ENCODE measurements around the gene BGLAP. TPM values are rescaled to one million over a fixed set of nuclear protein-coding genes. Genes with fewer than 3 reads are reported as not detected.

BGLAP gene
- total RNA-seq, 5 donors from 2014 or later (not counting 1 experiment from before 2014, with no cell fraction given): 1.8 to 7.1 (median 5.2) TPM

GRCh38 chr1:156281281-156281680 lies 39.3 kb downstream of the BGLAP start:
- no peaks in the 10 kb centered on the region for H3K9me3 ChIP-seq
- peak overlapping the region in 1 of 2 donors; percentile 57 for H3K4me3 ChIP-seq (ENCODE audit: control insufficient read depth in 1 of 2, extremely low read depth in 1 of 2, low read length in 1 of 2)
- DNase-seq (peak in 15 of 35 experiments; percentile 5 to 33 (median 14)), ATAC-seq (replicated peaks in 1 of 4) (no peak)
- Mint-ChIP-seq H3K27me3 (no peaks in the 10 kb centered on the region), H3K4me1 (peaks cover 39 to 44% (median 42%) of the 10 kb centered on the region in 3 donors), H3K4me3 (peak overlapping the region; percentile 89 to 97 (median 97)), H3K36me3 (peaks cover 23% of the 10 kb centered on the region), H3K9me3 (no peaks in the 10 kb centered on the region), H3K27ac (peak overlapping the region; percentile 71 to 95)
- WGBS (ENCODE audit: insufficient coverage): 21% methylated on average over 6 of the region's 8 CpGs
- ChIA-PET CTCF (interaction anchor here (0.5 to 0.7 kb wide), 3 partner anchors 19 to 105 kb away, joined by 3 read pairs; no protein-coding TSS in a partner anchor), POLR2A (interaction anchor here in 1 of 2 donors (0.6 kb wide), 1 partner anchor 10 kb away, joined by 5 read pairs; no protein-coding TSS in a partner anchor)
- H3K36me3 ChIP-seq (ENCODE audit: control insufficient read depth in 2 of 2, extremely low read depth in 1 of 2, insufficient read depth in 1 of 2, low read length in 1 of 2): peaks cover 13 to 28% of the 10 kb centered on the region in 2 donors
- peaks cover 12 to 27% of the 10 kb centered on the region in 2 experiments for H3K4me1 ChIP-seq (ENCODE audit: control insufficient read depth in 1 of 2, extremely low read depth in 1 of 2, insufficient read depth in 2 of 2, low read length in 2 of 2)
- peak overlapping the region; percentile 17 for H3K27ac ChIP-seq (ENCODE audit: low read length)
- no peaks in the 10 kb centered on the region for H3K27me3 ChIP-seq (replicated peaks in 1 of 2; ENCODE audit: control insufficient read depth in 2 of 2, extremely low read depth in 1 of 2, insufficient read depth in 2 of 2, low read length in 1 of 2)

GRCh38 chr1:156281693-156282478 lies 39.9 kb downstream of the BGLAP start:
- Histone ChIP-seq H3K36me3 (ENCODE audit: control insufficient read depth in 2 of 2, extremely low read depth in 1 of 2, insufficient read depth in 1 of 2, low read length in 1 of 2) (peaks cover 13 to 22% of the 10 kb centered on the region in 2 donors), H3K4me3 (ENCODE audit: control insufficient read depth in 1 of 2, extremely low read depth in 1 of 2, low read length in 1 of 2) (peak overlapping the region; percentile 57 to 79), H3K4me1 (ENCODE audit: control insufficient read depth in 1 of 2, extremely low read depth in 1 of 2, insufficient read depth in 2 of 2, low read length in 2 of 2) (peaks cover 12 to 27% of the 10 kb centered on the region in 2 experiments), H3K9me3 (no peaks in the 10 kb centered on the region), H3K27me3 (replicated peaks in 1 of 2; ENCODE audit: control insufficient read depth in 2 of 2, extremely low read depth in 1 of 2, insufficient read depth in 2 of 2, low read length in 1 of 2) (no peaks in the 10 kb centered on the region), H3K27ac (ENCODE audit: low read length) (peak overlapping the region; percentile 74)
- DNase-seq: peak in 1 of 35 experiments; percentile 29
- WGBS (ENCODE audit: insufficient coverage): 8% methylated on average over 18 of the region's 22 CpGs
- H3K4me3 Mint-ChIP-seq: peak overlapping the region; percentile 89 to 97 (median 97)
- H3K4me1 Mint-ChIP-seq: peaks cover 39 to 44% (median 42%) of the 10 kb centered on the region in 3 donors
- ChIA-PET POLR2A (interaction anchor here (1.0 kb wide), 3 partner anchors 9 to 88 kb away, joined by 3 to 6 read pairs (median 3); partner anchors contain the start of genes PMF1 (in 1 of the 2) and SLC25A44 (in 1 of the 2)), CTCF (interaction anchor here (0.5 to 2.0 kb wide), 8 partner anchors 56 to 815 kb away, joined by 3 to 9 read pairs (median 3); partner anchors contain the start of gene SLC25A44 (in 1 of the 2))
- no peaks in the 10 kb centered on the region for H3K9me3 Mint-ChIP-seq
- peak overlapping the region; percentile 83 to 95 for H3K27ac Mint-ChIP-seq
- peaks cover 17% of the 10 kb centered on the region for H3K36me3 Mint-ChIP-seq
- ATAC-seq (replicated peaks in 1 of 4): no peak
- H3K27me3 Mint-ChIP-seq: no peaks in the 10 kb centered on the region

GRCh38 chr1:156282479-156283222 lies 40.7 kb downstream of the BGLAP start, which contains the start of gene SMG5:
Gene SMG5 (minus strand): TSS chr1:156282825. CDS start chr1:156282680, 145 bp downstream.
- Histone ChIP-seq H3K4me3 (ENCODE audit: control insufficient read depth in 1 of 2, extremely low read depth in 1 of 2, low read length in 1 of 2) (peak within 1 kb of the TSS; percentile 57 to 94), H3K27ac (ENCODE audit: low read length) (peak within 1 kb of the TSS; percentile 74), H3K4me1 (ENCODE audit: control insufficient read depth in 1 of 2, extremely low read depth in 1 of 2, insufficient read depth in 2 of 2, low read length in 2 of 2) (peaks cover 12 to 27% of the 10 kb centered on the region in 2 experiments), H3K9me3 (no peaks in the 10 kb centered on the region), H3K36me3 (ENCODE audit: control insufficient read depth in 2 of 2, extremely low read depth in 1 of 2, insufficient read depth in 1 of 2, low read length in 1 of 2) (peaks cover 13 to 15% of the 10 kb centered on the region in 2 donors), H3K27me3 (replicated peaks in 1 of 2; ENCODE audit: control insufficient read depth in 2 of 2, extremely low read depth in 1 of 2, insufficient read depth in 2 of 2, low read length in 1 of 2) (no peaks in the 10 kb centered on the region)
- peaks cover 39 to 44% (median 42%) of the 10 kb centered on the region in 3 donors for H3K4me1 Mint-ChIP-seq
- H3K36me3 Mint-ChIP-seq: peaks cover 10% of the 10 kb centered on the region
- ATAC-seq (replicated peaks in 1 of 4) (peak; percentile 94 to 96 (median 94)), DNase-seq (peak; percentile 89 to 98 (median 95))
- ChIA-PET POLR2A (interaction anchor here (0.6 to 1.0 kb wide), 5 partner anchors 10 to 138 kb away, joined by 3 to 6 read pairs (median 3); partner anchors contain the start of genes PMF1 (in 2 of the 2) and SLC25A44 (in 1 of the 2)), CTCF (interaction anchor here (0.5 to 2.0 kb wide), 10 partner anchors 13 to 1518 kb away, joined by 3 to 9 read pairs (median 4); partner anchors contain the start of genes GLMP (in 1 of the 2), MRPL24 (in 1 of the 2) and SLC25A44 (in 1 of the 2))
- no peaks in the 10 kb centered on the region for H3K27me3 Mint-ChIP-seq
- WGBS (ENCODE audit: insufficient coverage): 0% methylated on average over 35 of the region's 50 CpGs
- peak within 1 kb of the TSS; percentile 95 for H3K27ac Mint-ChIP-seq
- H3K9me3 Mint-ChIP-seq: no peaks in the 10 kb centered on the region
- peak within 1 kb of the TSS; percentile 89 to 97 (median 97) for H3K4me3 Mint-ChIP-seq

GRCh38 chr1:156283521-156283920 lies 41.5 kb downstream of the BGLAP start:
- H3K4me3 Mint-ChIP-seq: peak overlapping the region; percentile 89 to 97 (median 97)

GRCh38 chr1:156284112-156284511 lies 42.1 kb downstream of the BGLAP start, which contains the start of gene TMEM79:
Gene TMEM79 (plus strand): TSS chr1:156284325. CDS start chr1:156285227, 902 bp downstream.
- WGBS (ENCODE audit: insufficient coverage): 100% methylated on average over 1 of the region's 7 CpGs
- Histone ChIP-seq H3K27ac (ENCODE audit: low read length) (peak within 1 kb of the TSS; percentile 43), H3K36me3 (ENCODE audit: control insufficient read depth in 2 of 2, extremely low read depth in 1 of 2, insufficient read depth in 1 of 2, low read length in 1 of 2) (peaks cover 5 to 13% of the 10 kb centered on the region in 2 donors), H3K4me3 (ENCODE audit: control insufficient read depth in 1 of 2, extremely low read depth in 1 of 2, low read length in 1 of 2) (peak within 1 kb of the TSS; percentile 57 to 94), H3K27me3 (replicated peaks in 1 of 2; ENCODE audit: control insufficient read depth in 2 of 2, extremely low read depth in 1 of 2, insufficient read depth in 2 of 2, low read length in 1 of 2) (no peaks in the 10 kb centered on the region), H3K9me3 (no peaks in the 10 kb centered on the region), H3K4me1 (ENCODE audit: control insufficient read depth in 1 of 2, extremely low read depth in 1 of 2, insufficient read depth in 2 of 2, low read length in 2 of 2) (peaks cover 12 to 27% of the 10 kb centered on the region in 2 experiments)
- ChIA-PET CTCF (interaction anchor here (0.5 to 0.8 kb wide), 2 partner anchors 50 to 162 kb away, joined by 3 read pairs; no protein-coding TSS in a partner anchor), POLR2A (interaction anchor here in 1 of 2 donors (0.6 kb wide), 1 partner anchor 92 kb away, joined by 3 read pairs; no protein-coding TSS in a partner anchor)
- no peak for DNase-seq
- Mint-ChIP-seq H3K27me3 (no peaks in the 10 kb centered on the region), H3K9me3 (no peaks in the 10 kb centered on the region), H3K36me3 (no peaks in the 10 kb centered on the region), H3K27ac (peak within 1 kb of the TSS; percentile 95), H3K4me3 (peak within 1 kb of the TSS; percentile 89 to 97 (median 97)), H3K4me1 (peaks cover 39 to 44% (median 42%) of the 10 kb centered on the region in 3 donors)
- no peak for ATAC-seq (replicated peaks in 1 of 4)

More at GRCh38 chr1:156283521-156283920, 41.5 kb downstream of the BGLAP start:
- ATAC-seq (replicated peaks in 1 of 4) (no peak), DNase-seq (no peak)
- H3K27ac ChIP-seq (ENCODE audit: low read length): no peak overlapping the region
- Mint-ChIP-seq H3K9me3 (no peaks in the 10 kb centered on the region), H3K4me1 (peaks cover 39 to 44% (median 42%) of the 10 kb centered on the region in 3 donors), H3K27ac (peak overlapping the region; percentile 55 to 95), H3K36me3 (peaks cover 3% of the 10 kb centered on the region), H3K27me3 (no peaks in the 10 kb centered on the region)
- peaks cover 7 to 13% of the 10 kb centered on the region in 2 donors for H3K36me3 ChIP-seq (ENCODE audit: control insufficient read depth in 2 of 2, extremely low read depth in 1 of 2, insufficient read depth in 1 of 2, low read length in 1 of 2)
- no peaks in the 10 kb centered on the region for H3K9me3 ChIP-seq
- H3K4me1 ChIP-seq (ENCODE audit: control insufficient read depth in 1 of 2, extremely low read depth in 1 of 2, insufficient read depth in 2 of 2, low read length in 2 of 2): peaks cover 12 to 27% of the 10 kb centered on the region in 2 experiments
- H3K4me3 ChIP-seq (ENCODE audit: control insufficient read depth in 1 of 2, extremely low read depth in 1 of 2, low read length in 1 of 2): peak overlapping the region; percentile 57 to 94
- no peaks in the 10 kb centered on the region for H3K27me3 ChIP-seq (replicated peaks in 1 of 2; ENCODE audit: control insufficient read depth in 2 of 2, extremely low read depth in 1 of 2, insufficient read depth in 2 of 2, low read length in 1 of 2)
- CTCF ChIA-PET: interaction anchor here in 1 of 2 donors (0.9 to 2.0 kb wide), 3 partner anchors 12 to 457 kb away, joined by 3 to 9 read pairs (median 3); partner anchors contain the start of genes GLMP, MRPL24 and SLC25A44
- POLR2A ChIA-PET: interaction anchor here in 1 of 2 donors (0.7 kb wide), 1 partner anchor 71 kb away, joined by 3 read pairs; the partner anchor contains the start of gene PMF1
- no CpG with 5 or more reads among the region's 1 CpG for WGBS (ENCODE audit: insufficient coverage)

Data from T-cell (primary cell).